ENCODE data around the gene SPN.

GRCh38 chr16:29680180-29680598 is 17.1 kb downstream of the SPN start:
- no peak for TF ChIP-seq CTCF (IDR thresholded peaks at IDR 0.05)
- no peak for TF ChIP-seq POLR2A (IDR thresholded peaks at IDR 0.05)
